Kasumi-1 (cell line): ENCODE data around the gene NME7.

Experiments
- DNase-seq, 2 experiments: peaks; one replicate each; lab custom pipeline; 2025; lab: John Stamatoyannopoulos, UW

The NME7 gene

DNA sequence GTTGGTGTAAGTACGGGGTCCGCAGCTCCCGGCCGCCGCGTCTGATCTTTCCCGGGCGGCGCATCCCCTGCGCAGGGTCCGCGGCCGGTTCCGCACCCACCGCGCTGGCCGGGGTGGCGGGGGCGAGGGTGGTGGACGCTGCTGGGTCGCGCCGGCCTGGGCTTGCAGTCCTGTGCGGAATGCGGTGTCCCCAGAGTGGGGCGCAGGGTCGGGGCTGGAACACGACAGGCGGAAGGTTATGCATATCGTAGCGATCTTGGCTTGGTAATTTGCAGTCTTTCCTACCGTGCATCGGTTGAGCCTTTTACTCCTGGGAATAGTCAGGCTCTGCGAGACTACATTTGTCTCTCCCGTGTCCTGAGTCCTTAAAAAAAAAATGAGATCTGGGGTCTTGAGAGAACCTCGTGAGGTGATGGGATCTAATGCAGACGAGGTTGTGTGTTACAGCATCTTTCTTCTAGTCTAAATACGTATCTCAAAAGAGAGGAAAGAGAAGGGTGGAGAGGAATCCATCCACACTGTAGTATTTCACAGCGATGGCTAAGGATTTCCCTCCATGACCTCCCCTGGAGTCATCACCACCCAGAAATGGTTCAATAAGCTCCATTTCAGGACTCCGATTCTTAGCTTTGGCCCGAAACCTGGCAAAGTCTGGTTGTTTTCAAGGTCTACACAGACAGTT lies 260.5 kb downstream of the NME7 start:
- peak; percentile 27 to 28 for DNase-seq

DNA sequence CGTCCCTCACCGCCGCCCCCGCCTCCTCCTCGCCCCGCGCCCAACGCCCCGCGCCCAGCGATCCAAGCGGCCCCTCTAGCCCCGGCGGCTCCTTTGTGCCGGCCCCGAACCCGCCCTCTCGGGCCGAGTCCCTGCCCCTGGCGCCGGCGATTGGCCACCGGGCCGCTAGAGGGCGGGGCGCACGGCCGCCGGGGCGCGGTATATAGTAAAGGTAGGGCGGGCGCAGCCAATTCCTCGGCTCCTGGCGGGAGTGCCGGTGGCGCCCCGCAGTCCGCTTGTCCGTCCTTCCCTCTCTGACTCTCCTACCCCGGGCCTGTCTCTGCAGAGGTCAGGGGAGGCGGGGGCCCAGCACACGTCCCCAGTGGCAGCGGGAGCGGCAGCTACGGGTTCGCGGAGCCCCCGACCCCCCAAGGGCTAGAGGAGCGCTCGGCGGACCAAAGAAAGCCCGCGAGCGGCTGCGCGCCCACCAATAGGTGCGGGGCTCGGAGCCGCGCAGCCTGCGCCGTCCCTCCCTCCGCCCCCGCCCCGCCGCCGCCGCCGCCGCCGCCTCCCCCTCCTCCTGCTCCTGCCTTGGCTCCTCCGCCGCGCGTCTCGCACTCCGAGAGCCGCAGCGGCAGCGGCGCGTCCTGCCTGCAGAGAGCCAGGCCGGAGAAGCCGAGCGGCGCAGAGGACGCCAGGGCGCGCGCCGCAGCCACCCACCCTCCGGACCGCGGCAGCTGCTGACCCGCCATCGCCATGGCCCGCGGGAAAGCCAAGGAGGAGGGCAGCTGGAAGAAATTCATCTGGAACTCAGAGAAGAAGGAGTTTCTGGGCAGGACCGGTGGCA lies 261.3 kb downstream of the NME7 start, which contains the start of gene ATP1B1:
Gene ATP1B1, plus strand, starts transcription at position 596 of the 826 bp plus-strand sequence. Its CDS starts 140 bp downstream, at position 736.
- DNase-seq: peak; percentile 65 to 81

DNA sequence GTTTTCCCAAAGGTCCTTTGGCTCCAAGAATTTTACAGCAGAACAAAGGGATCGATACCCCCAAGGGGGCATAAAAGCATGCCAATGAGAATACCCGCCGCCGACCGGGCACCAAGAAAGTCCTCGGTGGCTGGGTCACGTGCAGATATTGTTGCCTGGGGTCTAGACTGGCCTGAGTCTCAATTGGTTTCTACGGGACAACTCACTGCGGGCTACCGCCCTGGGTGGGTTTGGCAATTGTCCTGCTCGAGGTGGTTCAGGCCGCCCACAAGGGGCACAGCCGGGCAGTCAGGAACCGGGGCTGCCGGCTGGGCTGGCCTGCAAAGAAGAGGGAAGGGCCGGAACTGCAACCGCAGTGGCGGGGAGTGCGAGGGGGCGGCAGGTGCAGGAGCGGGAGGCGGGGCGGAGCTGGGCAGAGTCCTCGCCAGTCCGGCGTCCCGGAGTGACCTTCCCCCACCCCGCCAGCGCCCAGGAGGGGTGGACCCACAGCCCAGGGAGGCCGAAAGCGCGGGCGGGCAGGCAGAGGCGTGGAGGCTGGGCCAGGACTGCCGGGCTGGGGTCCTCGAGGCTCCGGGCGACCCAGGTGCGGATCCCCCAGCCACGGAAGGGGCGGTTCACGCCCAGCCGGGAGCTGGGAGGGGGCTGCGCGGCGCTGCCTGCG lies 262.0 kb downstream of the NME7 start:
- no peak for DNase-seq

DNA sequence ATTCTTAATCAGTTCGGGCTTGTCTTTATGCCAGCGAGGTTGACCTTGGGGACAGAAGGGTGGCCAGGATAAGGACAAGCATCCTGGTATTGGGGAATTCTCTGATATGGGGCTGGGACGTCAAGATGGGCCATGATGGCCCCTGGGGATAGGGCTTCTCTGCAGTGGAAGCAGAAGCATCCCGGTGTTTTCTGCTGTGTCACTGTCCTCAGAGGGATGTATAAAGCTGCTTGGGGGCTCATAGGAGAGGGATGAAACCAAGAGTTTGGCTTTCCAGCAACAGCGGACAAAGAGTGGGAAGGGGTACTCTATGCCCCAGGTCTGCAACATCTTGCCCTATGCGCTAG lies 262.5 kb downstream of the NME7 start:
- no peak for DNase-seq

DNA sequence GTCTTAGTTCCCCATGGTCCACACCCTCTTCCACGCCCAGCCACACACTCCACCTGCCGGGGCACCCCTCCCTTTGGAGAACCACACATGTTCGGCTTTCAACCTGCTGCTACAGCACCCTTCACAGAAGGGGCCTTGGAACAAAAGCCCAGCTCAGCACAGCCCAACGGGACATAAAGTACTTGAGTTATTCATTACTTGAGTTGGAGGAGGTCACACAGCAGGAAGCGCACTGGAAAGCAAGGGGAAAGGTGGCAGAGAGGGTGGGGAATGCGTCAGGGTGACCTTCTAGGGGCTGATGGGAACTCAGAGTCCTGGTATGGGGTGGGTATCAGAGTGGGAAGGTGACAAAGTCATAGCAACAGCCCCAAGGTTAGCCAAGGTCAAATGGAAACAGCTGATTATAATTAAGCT lies 264.1 kb downstream of the NME7 start:
- no peak for DNase-seq

DNA sequence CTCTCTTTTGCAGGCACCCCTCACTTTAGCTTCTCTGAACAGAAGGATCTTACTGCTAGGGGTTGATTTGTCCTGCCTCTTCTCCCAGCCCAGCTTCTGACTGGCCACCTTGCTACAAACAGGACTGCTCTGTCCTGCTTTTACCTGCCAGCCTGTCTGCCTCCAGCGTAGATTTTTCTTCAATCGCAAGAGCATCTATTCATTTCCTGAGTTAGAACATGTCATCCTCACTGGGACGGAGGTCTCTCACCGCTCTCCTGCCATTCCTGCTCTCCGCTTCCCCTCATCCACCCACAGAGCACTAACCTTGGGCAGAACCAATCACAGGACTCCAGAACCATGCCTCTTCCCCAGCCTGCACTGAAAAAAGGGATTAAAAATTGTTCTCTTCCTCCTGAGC lies 264.6 kb downstream of the NME7 start:
- no peak for DNase-seq

DNA sequence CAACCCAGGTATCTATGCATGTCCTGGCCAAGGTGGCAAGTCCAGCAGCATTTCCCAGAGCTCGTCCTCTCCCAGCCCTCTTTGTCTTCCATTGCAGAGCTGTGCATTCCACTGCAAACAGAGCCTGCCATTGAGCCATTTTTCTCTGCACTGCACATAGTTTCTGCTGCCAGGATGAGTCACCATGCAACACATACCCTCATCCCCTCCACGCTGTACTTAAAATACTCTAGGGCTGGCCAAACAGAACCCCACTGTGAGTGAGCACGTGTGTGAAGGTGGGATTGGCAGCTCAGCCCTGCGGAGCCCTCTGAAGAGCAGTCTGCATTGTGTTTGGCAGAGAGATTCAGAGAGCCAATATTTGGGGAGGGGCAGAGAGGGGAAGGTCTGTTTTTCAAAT lies 265.0 kb downstream of the NME7 start:
- no peak for DNase-seq

DNA sequence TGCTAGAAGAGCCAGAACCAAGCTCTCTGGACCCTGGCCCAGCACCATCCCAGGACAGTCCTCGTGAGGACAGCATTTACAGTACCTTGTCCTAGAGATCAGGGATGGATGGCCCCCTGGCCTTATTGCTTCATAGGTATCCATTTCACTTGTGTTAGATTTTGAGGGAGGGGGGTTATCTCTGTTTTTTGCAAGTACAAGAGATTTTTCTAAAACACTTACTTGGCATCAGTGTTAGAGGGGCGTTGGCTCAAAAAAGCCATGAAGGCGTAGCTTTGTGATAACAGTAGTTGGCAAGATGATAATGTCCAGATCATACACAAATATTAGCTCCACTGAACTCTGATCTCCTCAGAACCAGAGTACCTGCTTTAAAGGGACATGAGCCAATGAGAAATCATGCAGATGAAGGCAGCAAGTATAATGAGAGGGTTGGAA lies 266.9 kb downstream of the NME7 start:
- no peak for DNase-seq

DNA sequence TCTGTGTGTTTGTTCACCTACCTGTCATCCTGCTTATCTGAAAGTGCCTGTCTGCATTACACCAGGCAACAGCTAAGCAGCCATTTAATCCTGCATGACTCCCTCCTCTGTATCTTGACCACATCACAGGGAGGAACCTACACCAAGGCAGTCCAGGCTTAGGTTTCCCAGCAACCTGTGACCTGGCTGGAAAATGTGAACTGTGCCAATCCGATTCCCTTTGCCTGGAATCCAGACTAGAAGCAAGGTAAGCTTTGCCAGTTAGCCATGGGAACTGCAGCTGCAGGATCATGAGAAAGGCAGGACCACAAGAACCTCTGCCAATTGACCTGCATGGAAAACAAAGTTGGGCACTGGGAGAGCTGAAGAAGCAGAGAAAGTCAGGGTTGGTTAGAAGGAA lies 267.4 kb downstream of the NME7 start:
- no peak for DNase-seq

DNA sequence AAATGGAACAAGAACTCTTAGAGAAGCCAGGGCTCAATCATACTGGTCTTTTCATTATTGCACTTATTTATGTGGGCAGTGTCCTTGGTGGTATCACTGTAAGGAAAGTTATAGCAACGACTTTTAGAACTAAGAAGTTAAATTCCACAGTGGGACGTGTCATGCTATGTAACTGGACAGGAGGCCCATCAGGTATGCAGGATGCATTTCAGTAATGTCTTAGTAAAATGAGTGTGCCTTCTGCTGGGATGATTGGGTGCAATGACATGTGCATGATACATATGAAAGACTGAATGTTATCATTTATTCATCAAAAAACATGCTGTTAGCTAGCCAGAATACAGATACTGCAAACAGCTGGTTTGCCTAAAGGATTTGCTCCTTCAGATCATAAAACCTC lies 268.0 kb downstream of the NME7 start:
- no peak for DNase-seq

DNA sequence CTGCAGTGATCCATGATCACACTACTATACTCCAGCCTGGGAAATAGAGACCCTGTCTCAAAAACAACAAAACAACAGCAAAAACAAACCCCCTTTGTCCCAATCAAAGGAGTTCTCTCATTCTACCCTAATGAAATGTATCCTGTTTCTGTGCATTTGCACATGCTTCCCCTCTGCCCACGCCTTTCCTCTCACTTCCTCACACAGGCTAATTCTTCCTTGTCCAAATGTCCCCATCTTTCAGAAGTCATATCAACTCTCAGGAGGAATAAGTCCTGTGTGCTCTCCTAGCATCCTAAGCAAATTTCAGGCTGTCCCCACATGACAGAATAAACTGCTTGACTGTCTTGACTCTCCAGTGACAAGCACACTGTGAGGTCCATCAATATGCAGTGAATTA lies 269.2 kb downstream of the NME7 start:
- DNase-seq: no peak

DNA sequence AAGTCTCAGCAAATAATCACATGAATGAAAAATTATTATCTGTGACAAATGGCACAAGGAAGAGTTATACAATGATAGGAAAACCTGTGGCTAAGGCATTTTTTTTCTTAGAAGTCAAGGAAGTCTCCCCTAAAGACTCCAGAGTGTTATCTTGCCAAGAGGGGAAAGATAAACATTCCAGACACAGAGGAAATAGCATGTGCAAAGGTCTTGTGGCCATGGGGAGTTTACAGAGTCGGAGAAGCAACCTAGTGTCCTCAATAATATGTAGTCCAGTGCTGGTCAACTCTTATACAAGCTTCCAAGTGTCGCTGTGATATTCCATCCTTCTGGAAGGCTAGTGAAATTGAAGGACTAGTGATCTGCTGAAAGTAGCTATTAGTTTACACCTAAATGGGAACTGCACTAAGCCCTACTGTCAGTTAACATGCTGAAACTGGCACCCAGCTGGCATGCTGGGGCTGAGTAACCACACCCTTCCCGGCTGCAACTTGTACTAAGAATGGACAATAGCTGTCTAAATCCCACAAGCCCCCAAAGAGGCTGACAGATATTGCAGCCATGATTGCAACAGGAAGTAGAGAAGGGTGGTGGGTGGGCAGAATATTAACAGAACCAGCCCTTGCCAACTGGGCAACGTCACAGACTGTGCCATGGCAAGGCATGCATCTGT lies 272.6 kb downstream of the NME7 start:
- DNase-seq: no peak

DNA sequence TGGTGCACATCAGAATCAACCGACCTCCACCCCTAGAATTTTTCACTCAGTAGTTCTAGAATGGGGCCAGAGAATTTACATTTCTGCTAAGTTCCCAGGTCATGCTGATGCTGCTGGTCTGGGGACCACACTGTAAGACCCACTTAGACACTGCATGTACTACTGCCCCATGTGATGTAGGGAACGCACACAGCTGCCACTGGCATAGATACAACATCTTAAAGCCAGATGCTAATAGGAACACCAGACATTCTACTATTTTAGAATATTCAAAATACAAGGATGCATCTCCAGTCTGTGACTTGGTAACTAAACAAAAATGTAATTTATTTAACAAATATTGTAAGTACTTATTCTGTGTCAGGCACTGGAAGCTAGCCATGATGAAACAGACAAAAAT lies 275.2 kb downstream of the NME7 start:
- no peak for DNase-seq

DNA sequence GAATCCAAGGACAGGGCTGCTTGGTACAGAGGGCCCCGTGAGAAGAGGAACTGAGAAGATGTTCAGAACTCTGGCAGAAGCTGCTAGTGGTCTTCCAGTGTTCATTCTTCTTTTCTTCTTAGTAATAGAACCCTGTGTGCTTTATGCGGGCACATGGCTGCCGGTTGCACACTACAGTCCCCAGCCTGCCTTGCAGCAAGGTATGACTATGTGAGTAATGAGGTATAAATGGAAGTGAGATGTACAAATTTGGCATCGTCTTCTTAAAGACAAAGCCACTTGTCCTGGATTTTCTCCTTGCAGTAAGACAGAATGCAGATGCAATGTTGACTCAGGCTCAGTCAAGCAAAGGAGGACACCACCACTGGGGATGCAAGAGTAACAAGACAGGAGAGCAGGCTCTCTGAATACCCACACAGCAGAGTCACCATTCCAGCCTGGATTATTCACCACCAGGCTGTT lies 276.1 kb downstream of the NME7 start:
- DNase-seq: no peak

DNA sequence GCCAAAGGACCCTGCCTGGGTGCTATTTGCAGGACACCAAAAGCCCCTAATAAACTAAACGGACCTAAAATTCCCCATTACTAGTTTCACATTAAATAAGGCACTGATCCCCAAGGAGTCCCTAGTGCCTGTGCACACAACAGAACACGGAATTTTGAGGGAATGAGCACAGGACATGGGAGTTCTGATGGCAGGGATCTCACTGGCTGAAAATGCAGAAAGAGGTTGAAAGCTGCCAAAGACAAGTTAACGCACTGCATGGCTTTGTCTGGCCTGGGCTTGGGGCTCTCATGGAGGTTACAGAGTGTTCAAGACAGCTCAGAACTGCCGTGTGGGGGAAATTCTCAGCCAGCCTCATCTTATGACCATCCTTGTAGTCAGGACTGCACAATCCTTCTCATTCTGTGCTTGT lies 276.7 kb downstream of the NME7 start:
- no peak for DNase-seq

DNA sequence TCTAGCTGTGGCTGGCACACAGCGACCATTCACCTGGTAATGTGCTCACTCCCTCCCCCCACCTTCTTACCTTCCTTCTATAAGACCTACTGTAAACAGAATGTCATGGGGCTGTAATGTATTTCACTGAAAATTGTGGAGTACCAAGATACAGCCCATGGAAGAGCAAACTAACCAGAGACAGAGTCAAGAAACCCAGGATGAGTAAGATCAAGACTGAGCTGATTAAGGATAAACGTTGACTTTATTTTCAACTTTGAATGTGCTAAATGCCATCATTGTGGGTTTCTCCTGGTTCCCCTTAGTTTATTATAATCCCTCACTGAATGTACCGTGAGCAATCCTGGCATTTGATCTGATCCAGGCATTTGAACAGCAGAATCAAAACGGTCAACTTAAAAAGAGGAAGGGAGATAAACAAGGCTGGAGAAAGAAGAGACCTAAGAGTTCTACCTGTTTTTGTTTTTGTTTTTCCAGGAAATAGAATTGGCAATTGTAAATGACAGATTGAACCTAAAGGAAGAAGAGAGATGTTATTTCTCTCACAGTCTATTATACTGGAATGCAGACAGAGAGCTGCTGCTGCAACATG lies 277.2 kb downstream of the NME7 start:
- DNase-seq: no peak

DNA sequence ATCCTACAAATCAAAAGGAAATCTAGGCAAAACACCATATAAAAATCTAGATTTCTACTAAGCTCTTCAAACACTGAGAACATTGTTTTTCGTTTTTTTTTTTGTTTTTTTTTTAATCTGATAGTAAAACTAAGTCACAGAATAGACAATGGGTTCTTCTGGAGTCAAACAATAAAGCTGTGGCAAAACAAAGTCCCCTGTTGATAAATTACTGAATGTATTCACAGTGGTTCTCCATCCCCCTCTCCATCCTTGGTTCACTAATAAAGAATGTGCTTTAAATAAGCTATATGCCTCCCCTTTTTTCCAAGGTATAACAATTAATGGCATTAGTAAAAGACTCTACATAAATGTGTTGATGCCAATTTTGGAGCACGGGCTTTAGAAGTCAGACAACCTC lies 277.8 kb downstream of the NME7 start:
- no peak for DNase-seq

DNA sequence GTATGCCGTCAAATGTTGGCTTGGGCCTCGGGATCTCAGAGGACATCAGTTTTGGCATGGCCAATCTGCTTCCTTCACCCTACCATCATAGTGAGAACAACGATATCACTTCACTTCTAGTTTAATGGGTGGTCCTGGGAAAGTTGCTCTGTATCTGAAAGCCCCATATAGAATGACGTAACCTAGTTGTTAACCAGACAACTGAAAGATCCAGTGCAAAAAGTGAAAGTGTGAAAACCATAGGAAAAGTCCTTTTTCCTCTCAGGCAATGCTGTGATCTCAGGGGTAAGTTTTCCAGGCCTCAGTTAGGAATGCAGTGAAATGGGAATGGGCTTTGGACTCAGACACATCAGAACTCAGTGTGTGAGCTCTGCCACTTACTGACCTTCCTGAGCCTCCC lies 279.7 kb downstream of the NME7 start:
- DNase-seq: no peak

DNA sequence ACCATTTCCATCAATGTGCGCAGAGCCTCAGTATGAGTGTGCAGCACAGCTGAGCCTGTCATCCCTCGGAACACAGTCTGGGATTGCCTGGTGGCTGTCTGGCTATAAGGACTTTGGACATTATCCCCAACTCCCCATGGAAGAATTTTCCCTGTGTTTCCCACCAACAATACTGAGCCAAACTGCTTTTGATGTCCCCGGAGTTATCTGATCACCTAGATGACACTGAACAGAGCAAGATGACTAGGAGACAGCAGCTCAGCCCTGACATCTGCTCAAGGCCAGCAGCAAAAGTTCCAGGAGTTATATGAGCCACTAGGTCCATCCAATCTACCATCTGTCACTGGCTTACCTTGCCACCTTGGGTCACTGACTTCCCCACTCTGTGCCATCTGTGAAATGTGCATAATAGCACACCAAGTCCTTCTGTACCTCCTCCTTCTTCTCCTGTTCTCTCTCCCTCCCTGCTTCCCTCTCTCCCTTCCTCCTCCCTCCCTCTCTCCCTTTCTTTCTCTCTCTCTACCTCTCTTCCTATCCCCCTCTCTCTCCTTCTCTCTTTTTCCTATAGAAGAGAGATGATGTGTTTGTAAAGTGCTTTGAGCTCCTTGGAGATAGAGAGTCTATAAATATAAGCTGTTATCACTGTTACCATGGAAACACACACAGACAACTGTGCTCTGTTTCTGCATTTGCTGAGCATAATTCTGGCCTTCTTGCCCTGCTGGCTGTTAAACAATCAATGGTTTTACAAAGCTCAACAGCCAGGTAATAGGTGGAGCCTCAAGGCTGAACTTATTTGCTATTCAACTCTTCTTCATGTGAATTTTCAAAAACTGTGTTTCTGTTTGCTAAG lies 280.8 kb downstream of the NME7 start:
- DNase-seq: peak in 1 of 2 experiments; percentile 16

DNA sequence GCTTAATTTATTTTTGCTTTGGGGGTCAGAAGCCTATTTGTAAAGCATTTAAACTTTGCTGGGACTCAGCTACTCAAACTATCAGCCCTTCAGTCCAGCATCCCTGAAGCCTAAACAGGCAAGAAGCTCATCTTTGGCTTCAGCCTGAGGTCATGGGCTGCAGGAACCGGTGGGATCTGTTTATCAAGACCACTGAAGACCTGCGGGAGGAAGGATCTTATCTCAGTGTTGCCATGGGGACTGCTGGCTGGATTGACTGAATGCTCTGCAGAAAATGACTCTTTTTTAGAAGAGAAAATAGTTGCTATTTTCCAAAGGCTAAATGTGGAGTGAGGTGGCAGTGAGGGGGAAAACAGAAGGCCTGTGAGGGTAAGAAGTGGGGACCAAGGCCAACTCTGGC lies 281.7 kb downstream of the NME7 start:
- DNase-seq: no peak
